Karpas-422 (cell line): ENCODE results near the gene CLMP. TPM values are rescaled to one million over a fixed set of nuclear protein-coding genes. Genes with fewer than 3 reads are reported as not detected.

Experiments
- DNase-seq: peaks from one replicate; pipeline ENCODE4 v3.0.0-alpha.2; 2015
- H2AFZ ChIP-seq: fragments of 200-600 bp; sonication (generic); 2 replicates; pipeline ENCODE4 v1.6.1; 2014; ENCODE audit warnings: antibody characterized with exemption, low read length, mixed read lengths
- H3K27ac ChIP-seq: fragments of 200-600 bp; sonication (generic); 2 replicates; pipeline ENCODE4 v1.5.1; 2014; ENCODE audit warnings: mild to moderate bottlenecking, low read length, moderate library complexity
- H3K27me3 ChIP-seq: fragments of 200-600 bp; sonication (generic); 2 replicates; pipeline ENCODE4 v1.6.1; 2014; ENCODE audit warnings: low read length, mixed read lengths
- H3K36me3 ChIP-seq: fragments of 200-600 bp; sonication (generic); 2 replicates; pipeline ENCODE4 v1.6.1; 2014; ENCODE audit warnings: low read length, mixed read lengths; ENCODE audit not compliant: insufficient read depth
- H3K4me1 ChIP-seq: fragments of 200-600 bp; sonication (generic); 2 replicates; pipeline ENCODE4 v1.6.1; 2014; ENCODE audit warnings: mild to moderate bottlenecking, low read length, mixed read lengths
- H3K4me2 ChIP-seq: fragments of 200-600 bp; sonication (generic); 2 replicates; pipeline ENCODE4 v1.6.1; 2014; ENCODE audit warnings: low read length, low read depth, mild to moderate bottlenecking; ENCODE audit not compliant: poor library complexity, severe bottlenecking
- H3K4me3 ChIP-seq: fragments of 200-600 bp; sonication (generic); 2 replicates; pipeline ENCODE4 v1.5.1; 2014; ENCODE audit warnings: mild to moderate bottlenecking, antibody characterized with exemption, low read length, mixed read lengths
- H3K79me2 ChIP-seq: fragments of 200-600 bp; sonication (generic); 2 replicates; pipeline ENCODE4 v1.6.1; 2014; ENCODE audit warnings: mild to moderate bottlenecking, low read length, mixed read lengths
- H3K9ac ChIP-seq: fragments of 200-600 bp; sonication (generic); 2 replicates; pipeline ENCODE4 v1.6.0; 2014; ENCODE audit warnings: low read length
- H3K9me2 ChIP-seq: fragments of 200-600 bp; sonication (generic), shearing (Covaris generic); replicated peaks from 2 replicates; pipeline ENCODE4 v1.6.0; 2014; ENCODE audit warnings: mild to moderate bottlenecking, low read length, moderate library complexity; ENCODE audit not compliant: insufficient read depth
- H3K9me3 ChIP-seq: fragments of 300-700, 200-600 bp; sonication (generic); 2 replicates; pipeline ENCODE4 v1.6.1; 2014; ENCODE audit warnings: low read length, mixed read lengths
- H4K20me1 ChIP-seq: fragments of 200-600 bp; sonication (generic); 2 replicates; pipeline ENCODE4 v1.6.1; 2014; ENCODE audit warnings: mild to moderate bottlenecking, antibody characterized with exemption, low read length, low read depth; ENCODE audit not compliant: insufficient read depth
- total RNA-seq: library from RNA; depleted of rRNA; stranded (reverse); fragments of >200 nt; shearing (Covaris generic); gene quantifications from 2 replicates; pipeline ENCODE4 v1.2.3, GENCODE V29; 2014; ENCODE audit warnings: low replicate concordance

Gene CLMP
- total RNA-seq, 1 experiment from 2014 or later: not detected

GRCh38 chr11:123221584-123221983, 26.5 kb upstream of the CLMP start:
- Histone ChIP-seq H3K79me2 (no peaks in the 10 kb centered on the region), H3K9me2 (no peaks in the 10 kb centered on the region), H3K4me2 (no peak overlapping the region), H4K20me1 (no peaks in the 10 kb centered on the region), H3K4me3 (no peak overlapping the region), H3K9me3 (no peaks in the 10 kb centered on the region), H3K27ac (no peak overlapping the region), H3K9ac (no peak overlapping the region), H3K36me3 (no peaks in the 10 kb centered on the region), H3K27me3 (no peaks in the 10 kb centered on the region), H2AFZ (no peak overlapping the region), H3K4me1 (no peaks in the 10 kb centered on the region)
- DNase-seq: no peak

GRCh38 chr11:123221096-123221561, 26.1 kb upstream of the CLMP start:
- no peaks in the 10 kb centered on the region for H4K20me1 ChIP-seq
- DNase-seq: no peak
- no peak overlapping the region for H2AFZ ChIP-seq
- H3K79me2 ChIP-seq: no peaks in the 10 kb centered on the region
- no peaks in the 10 kb centered on the region for H3K4me1 ChIP-seq
- H3K4me3 ChIP-seq: no peak overlapping the region
- H3K9me3 ChIP-seq: no peaks in the 10 kb centered on the region
- H3K9me2 ChIP-seq: no peaks in the 10 kb centered on the region
- no peaks in the 10 kb centered on the region for H3K27me3 ChIP-seq
- H3K27ac ChIP-seq: no peak overlapping the region
- no peak overlapping the region for H3K4me2 ChIP-seq
- no peaks in the 10 kb centered on the region for H3K36me3 ChIP-seq
- no peak overlapping the region for H3K9ac ChIP-seq

GRCh38 chr11:123219066-123219690, 24.1 kb upstream of the CLMP start:
- Histone ChIP-seq H3K4me3 (no peak overlapping the region), H3K4me2 (no peak overlapping the region), H3K79me2 (no peaks in the 10 kb centered on the region)

GRCh38 chr11:123218451-123218850, 23.4 kb upstream of the CLMP start:
- no peak overlapping the region for H3K4me2 ChIP-seq

More at GRCh38 chr11:123219066-123219690, 24.1 kb upstream of the CLMP start:
- H3K36me3 ChIP-seq: no peaks in the 10 kb centered on the region
- no peaks in the 10 kb centered on the region for H3K4me1 ChIP-seq
- H3K9me3 ChIP-seq: no peaks in the 10 kb centered on the region
- H2AFZ ChIP-seq: no peak overlapping the region
- H3K9ac ChIP-seq: no peak overlapping the region
- no peak for DNase-seq
- H3K27me3 ChIP-seq: no peaks in the 10 kb centered on the region
- H4K20me1 ChIP-seq: no peaks in the 10 kb centered on the region
- H3K27ac ChIP-seq: no peak overlapping the region
- no peaks in the 10 kb centered on the region for H3K9me2 ChIP-seq

GRCh38 chr11:123217897-123218296, 22.8 kb upstream of the CLMP start:
- H3K36me3 ChIP-seq: no peaks in the 10 kb centered on the region
- H3K9ac ChIP-seq: no peak overlapping the region
- no peaks in the 10 kb centered on the region for H3K9me3 ChIP-seq
- no peak overlapping the region for H2AFZ ChIP-seq
- H4K20me1 ChIP-seq: no peaks in the 10 kb centered on the region
- H3K4me1 ChIP-seq: no peaks in the 10 kb centered on the region
- H3K4me3 ChIP-seq: no peak overlapping the region
- H3K79me2 ChIP-seq: no peaks in the 10 kb centered on the region
- no peak for DNase-seq
- no peak overlapping the region for H3K4me2 ChIP-seq
- H3K9me2 ChIP-seq: no peaks in the 10 kb centered on the region
- no peak overlapping the region for H3K27ac ChIP-seq
- no peaks in the 10 kb centered on the region for H3K27me3 ChIP-seq

More at GRCh38 chr11:123218451-123218850, 23.4 kb upstream of the CLMP start:
- no peaks in the 10 kb centered on the region for H3K9me3 ChIP-seq
- H3K4me1 ChIP-seq: no peaks in the 10 kb centered on the region
- H3K36me3 ChIP-seq: no peaks in the 10 kb centered on the region
- H2AFZ ChIP-seq: no peak overlapping the region
- H3K27ac ChIP-seq: no peak overlapping the region
- H3K4me3 ChIP-seq: no peak overlapping the region
- no peak for DNase-seq
- no peak overlapping the region for H3K9ac ChIP-seq
- H3K27me3 ChIP-seq: no peaks in the 10 kb centered on the region
- no peaks in the 10 kb centered on the region for H3K9me2 ChIP-seq
- no peaks in the 10 kb centered on the region for H4K20me1 ChIP-seq
- H3K79me2 ChIP-seq: no peaks in the 10 kb centered on the region

GRCh38 chr11:123216249-123216648, 21.2 kb upstream of the CLMP start:
- Histone ChIP-seq H3K9ac (no peak overlapping the region), H3K79me2 (no peaks in the 10 kb centered on the region), H3K36me3 (no peaks in the 10 kb centered on the region), H3K27me3 (no peaks in the 10 kb centered on the region), H3K4me2 (no peak overlapping the region), H2AFZ (no peak overlapping the region), H3K4me1 (no peaks in the 10 kb centered on the region), H3K9me2 (no peaks in the 10 kb centered on the region), H4K20me1 (no peaks in the 10 kb centered on the region), H3K9me3 (no peaks in the 10 kb centered on the region), H3K4me3 (no peak overlapping the region), H3K27ac (no peak overlapping the region)
- no peak for DNase-seq

- no peaks in the 10 kb centered on the region for H3K9me3 ChIP-seq
- no peaks in the 10 kb centered on the region for H3K79me2 ChIP-seq
- H3K9ac ChIP-seq: no peak overlapping the region
- no peaks in the 10 kb centered on the region for H3K4me1 ChIP-seq
- no peaks in the 10 kb centered on the region for H3K27me3 ChIP-seq
- H2AFZ ChIP-seq: no peak overlapping the region
- no peak overlapping the region for H3K4me2 ChIP-seq
- no peak overlapping the region for H3K4me3 ChIP-seq
- DNase-seq: no peak
- no peaks in the 10 kb centered on the region for H3K9me2 ChIP-seq
- H3K36me3 ChIP-seq: no peaks in the 10 kb centered on the region
- H4K20me1 ChIP-seq: no peaks in the 10 kb centered on the region
- H3K27ac ChIP-seq: no peak overlapping the region
These were observed 19.9 kb upstream of the CLMP start for GRCh38 chr11:123214940-123215339.

- Histone ChIP-seq H3K4me2 (no peak overlapping the region), H3K4me1 (no peaks in the 10 kb centered on the region), H3K36me3 (no peaks in the 10 kb centered on the region), H3K4me3 (no peak overlapping the region), H3K27me3 (no peaks in the 10 kb centered on the region), H3K9me3 (no peaks in the 10 kb centered on the region), H3K79me2 (no peaks in the 10 kb centered on the region), H2AFZ (no peak overlapping the region), H3K27ac (no peak overlapping the region), H3K9me2 (no peaks in the 10 kb centered on the region), H4K20me1 (no peaks in the 10 kb centered on the region), H3K9ac (no peak overlapping the region)
- no peak for DNase-seq
These were observed 19.3 kb upstream of the CLMP start for GRCh38 chr11:123214396-123214795.
